ENCODE data around the gene SLC16A10.

DNA sequence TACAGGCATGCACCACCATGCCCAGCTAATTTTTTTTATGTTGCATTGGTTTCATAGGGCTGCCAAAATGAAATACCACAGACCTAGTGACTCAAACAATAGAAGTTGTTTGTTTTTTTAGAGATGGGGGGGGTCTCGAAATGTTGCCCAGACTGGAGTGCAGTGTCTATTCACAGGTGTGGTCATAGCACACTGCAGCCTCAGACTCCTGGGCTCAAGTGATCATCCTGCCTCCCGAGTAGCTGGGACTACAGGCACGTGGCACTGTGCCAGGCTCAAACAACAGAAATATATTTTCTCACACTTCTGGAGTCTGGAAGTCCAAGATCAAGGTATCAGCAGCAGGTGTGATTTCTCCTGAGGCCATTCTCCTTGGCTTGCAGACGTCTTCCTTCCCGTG lies 6.6 kb upstream of the SLC16A10 start:
- TF ChIP-seq, protein P1, sequence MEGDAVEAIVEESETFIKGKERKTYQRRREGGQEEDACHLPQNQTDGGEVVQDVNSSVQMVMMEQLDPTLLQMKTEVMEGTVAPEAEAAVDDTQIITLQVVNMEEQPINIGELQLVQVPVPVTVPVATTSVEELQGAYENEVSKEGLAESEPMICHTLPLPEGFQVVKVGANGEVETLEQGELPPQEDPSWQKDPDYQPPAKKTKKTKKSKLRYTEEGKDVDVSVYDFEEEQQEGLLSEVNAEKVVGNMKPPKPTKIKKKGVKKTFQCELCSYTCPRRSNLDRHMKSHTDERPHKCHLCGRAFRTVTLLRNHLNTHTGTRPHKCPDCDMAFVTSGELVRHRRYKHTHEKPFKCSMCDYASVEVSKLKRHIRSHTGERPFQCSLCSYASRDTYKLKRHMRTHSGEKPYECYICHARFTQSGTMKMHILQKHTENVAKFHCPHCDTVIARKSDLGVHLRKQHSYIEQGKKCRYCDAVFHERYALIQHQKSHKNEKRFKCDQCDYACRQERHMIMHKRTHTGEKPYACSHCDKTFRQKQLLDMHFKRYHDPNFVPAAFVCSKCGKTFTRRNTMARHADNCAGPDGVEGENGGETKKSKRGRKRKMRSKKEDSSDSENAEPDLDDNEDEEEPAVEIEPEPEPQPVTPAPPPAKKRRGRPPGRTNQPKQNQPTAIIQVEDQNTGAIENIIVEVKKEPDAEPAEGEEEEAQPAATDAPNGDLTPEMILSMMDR (IDR thresholded peaks at IDR 0.05): no peak
- TF ChIP-seq POLR2A (IDR thresholded peaks at IDR 0.05): no peak

Data from thyroid gland (tissue), 4 donors.